ENCODE measurements around the gene OR4S2.

Gene OR4S2

GRCh38 chr11:55648027-55648426, at the start of gene OR4S2:
Gene OR4S2 (plus strand): TSS chr11:55648327. CDS start chr11:55650904, 2,577 bp downstream.
- DNase-seq (ENCODE audit: low read depth in 2 of 2) = no peak

GRCh38 chr11:55607545-55607944, 40.6 kb upstream of the OR4S2 start, which contains the start of gene OR4C11:
Gene OR4C11 (minus strand): TSS chr11:55607645. CDS start chr11:55604373, 3,272 bp downstream.
- DNase-seq (ENCODE audit: low read depth in 2 of 2) = no peak

GRCh38 chr11:55624531-55624930, 23.6 kb upstream of the OR4S2 start:
- DNase-seq (ENCODE audit: low read depth in 2 of 2) = no peak

- DNase-seq (ENCODE audit: low read depth in 2 of 2) = no peak
Observed at GRCh38 chr11:55634813-55635212, 13.3 kb upstream of the OR4S2 start, which contains the start of gene OR4P4. Gene OR4P4 (plus strand): TSS chr11:55635113.

- no peak for DNase-seq (ENCODE audit: low read depth in 2 of 2)
Observed at GRCh38 chr11:55652560-55652959, 4.4 kb downstream of the OR4S2 start.

GRCh38 chr11:55655096-55655495, 7.0 kb downstream of the OR4S2 start:
- no peak for DNase-seq (ENCODE audit: low read depth in 2 of 2)

- no peak for DNase-seq (ENCODE audit: low read depth in 2 of 2)
Observed at GRCh38 chr11:55658031-55658573, 10.0 kb downstream of the OR4S2 start.

GRCh38 chr11:55658608-55659007, 10.5 kb downstream of the OR4S2 start:
- DNase-seq (ENCODE audit: low read depth in 2 of 2) = no peak

- DNase-seq (ENCODE audit: low read depth in 2 of 2) = no peak
Observed at GRCh38 chr11:55661901-55662300, 13.8 kb downstream of the OR4S2 start, which contains the start of gene OR4C6. Gene OR4C6 (plus strand): TSS chr11:55662201. CDS start chr11:55665167, 2,966 bp downstream.

- DNase-seq (ENCODE audit: low read depth in 2 of 2) = no peak
Observed at GRCh38 chr11:55669376-55669775, 21.2 kb downstream of the OR4S2 start.

GRCh38 chr11:55673860-55674259, 25.7 kb downstream of the OR4S2 start:
- DNase-seq (ENCODE audit: low read depth in 2 of 2) = no peak

- no peak for DNase-seq (ENCODE audit: low read depth in 2 of 2)
Observed at GRCh38 chr11:55697817-55698216, 49.7 kb downstream of the OR4S2 start.

- no peak for DNase-seq (ENCODE audit: low read depth in 2 of 2)
Observed at GRCh38 chr11:55701429-55701828, 53.3 kb downstream of the OR4S2 start.
